OCI-LY7 (cell line): Measurements from ENCODE around the gene FKBP10.

Experiments
- EZH2phosphoT487 ChIP-seq: fragments of 200-600 bp; sonication (generic); IDR thresholded peaks from 2 replicates; pipeline ENCODE4 v1.6.1; 2018; ENCODE audit warnings: low read depth, borderline replicate concordance, mild to moderate bottlenecking, mixed run types, antibody characterized with exemption, low read length, moderate library complexity, mixed read lengths
- TF ChIP-seq, protein P1 (sequence below): fragments of 200-600 bp; sonication (generic); conservative IDR thresholded peaks from 2 replicates; pipeline ENCODE4 v1.5.1; 2014; ENCODE audit warnings: mild to moderate bottlenecking, antibody characterized with exemption, low read length, moderate library complexity, mixed read lengths

DNA sequence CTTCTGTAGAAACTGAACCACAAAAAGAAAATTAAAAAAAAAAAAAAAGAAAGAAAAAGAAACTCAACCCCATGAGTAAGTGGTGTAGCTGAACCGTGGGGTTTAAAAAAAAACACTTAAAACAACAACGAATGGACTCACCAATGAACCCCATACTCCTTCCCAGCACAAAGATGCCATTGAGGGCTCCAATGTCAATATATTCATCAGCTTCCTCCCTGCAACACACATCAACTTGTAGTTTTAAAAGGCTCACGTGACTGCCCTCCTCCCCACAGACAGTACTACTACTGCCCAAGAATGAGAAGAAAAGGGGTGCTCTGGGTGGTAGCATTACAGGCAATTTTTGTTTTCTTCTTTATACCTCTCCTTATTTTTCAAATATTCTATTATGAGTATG lies 55.8 kb downstream of the FKBP10 start:
- TF ChIP-seq, protein P1, sequence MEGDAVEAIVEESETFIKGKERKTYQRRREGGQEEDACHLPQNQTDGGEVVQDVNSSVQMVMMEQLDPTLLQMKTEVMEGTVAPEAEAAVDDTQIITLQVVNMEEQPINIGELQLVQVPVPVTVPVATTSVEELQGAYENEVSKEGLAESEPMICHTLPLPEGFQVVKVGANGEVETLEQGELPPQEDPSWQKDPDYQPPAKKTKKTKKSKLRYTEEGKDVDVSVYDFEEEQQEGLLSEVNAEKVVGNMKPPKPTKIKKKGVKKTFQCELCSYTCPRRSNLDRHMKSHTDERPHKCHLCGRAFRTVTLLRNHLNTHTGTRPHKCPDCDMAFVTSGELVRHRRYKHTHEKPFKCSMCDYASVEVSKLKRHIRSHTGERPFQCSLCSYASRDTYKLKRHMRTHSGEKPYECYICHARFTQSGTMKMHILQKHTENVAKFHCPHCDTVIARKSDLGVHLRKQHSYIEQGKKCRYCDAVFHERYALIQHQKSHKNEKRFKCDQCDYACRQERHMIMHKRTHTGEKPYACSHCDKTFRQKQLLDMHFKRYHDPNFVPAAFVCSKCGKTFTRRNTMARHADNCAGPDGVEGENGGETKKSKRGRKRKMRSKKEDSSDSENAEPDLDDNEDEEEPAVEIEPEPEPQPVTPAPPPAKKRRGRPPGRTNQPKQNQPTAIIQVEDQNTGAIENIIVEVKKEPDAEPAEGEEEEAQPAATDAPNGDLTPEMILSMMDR: no peak
- TF ChIP-seq EZH2phosphoT487: no peak
